Endodermal cell (in vitro differentiated cells): ENCODE measurements around the gene SPAG16. TPM values are rescaled to one million over a fixed set of nuclear protein-coding genes. Genes with fewer than 3 reads are reported as not detected.

Experiments used
- DNase-seq: peaks from one replicate; pipeline ENCODE4 v3.0.0-alpha.2; 2017
- H3K27ac ChIP-seq: 2 replicates; pipeline ENCODE4 v1.5.1; 2013; ENCODE audit warnings: mild to moderate bottlenecking, low read depth, low read length, moderate library complexity
- H3K27me3 ChIP-seq: 2 replicates; pipeline ENCODE4 v1.6.1; 2013; ENCODE audit warnings: mild to moderate bottlenecking, low read length, moderate library complexity; ENCODE audit not compliant: insufficient read depth, control insufficient read depth, poor library complexity, severe bottlenecking
- H3K36me3 ChIP-seq: 2 replicates; pipeline ENCODE4 v1.7.0; 2013; ENCODE audit warnings: mild to moderate bottlenecking, low read length, moderate library complexity; ENCODE audit not compliant: control insufficient read depth, insufficient read depth
- H3K4me1 ChIP-seq: one replicate; pipeline ENCODE4 v1.7.0; 2013; ENCODE audit warnings: low read length; ENCODE audit not compliant: control insufficient read depth, insufficient read depth
- H3K4me3 ChIP-seq: 2 replicates; pipeline ENCODE4 v1.5.1; 2013; ENCODE audit warnings: mild to moderate bottlenecking, low read length, moderate library complexity
- H3K9ac ChIP-seq: 2 replicates; pipeline ENCODE4 v1.6.1; 2013; ENCODE audit warnings: mild to moderate bottlenecking, low read length, moderate library complexity; ENCODE audit not compliant: poor library complexity, severe bottlenecking; ENCODE audit errors: extremely low read depth
- H3K9me3 ChIP-seq: 2 replicates; pipeline ENCODE4 v1.6.1; 2013; ENCODE audit warnings: mild to moderate bottlenecking, low read length, moderate library complexity; ENCODE audit not compliant: control insufficient read depth
- H3K27ac Mint-ChIP-seq: 2 replicates; pipeline ENCODE4 v1.8.0; 2020; ENCODE audit warnings: mixed read lengths
- H3K27me3 Mint-ChIP-seq: 2 replicates; pipeline ENCODE4 v1.8.0; 2021; ENCODE audit warnings: mild to moderate bottlenecking, mixed read lengths; ENCODE audit not compliant: insufficient read depth
- H3K36me3 Mint-ChIP-seq: 2 replicates; pipeline ENCODE4 v1.8.0; 2020; ENCODE audit warnings: low read depth, mixed read lengths
- H3K4me1 Mint-ChIP-seq: 2 replicates; pipeline ENCODE4 v1.8.0; 2020; ENCODE audit warnings: mixed read lengths
- H3K4me3 Mint-ChIP-seq: 2 replicates; pipeline ENCODE4 v1.8.0; 2020; ENCODE audit warnings: mild to moderate bottlenecking, moderate library complexity, mixed read lengths
- H3K9me3 Mint-ChIP-seq: 2 replicates; pipeline ENCODE4 v1.8.0; 2020; ENCODE audit warnings: mild to moderate bottlenecking, mixed read lengths
- WGBS, 2 experiments: methylation state at CpG; one replicate each; pipeline versions ENCODE4 v1.1.5 to v1.1.7; 2013; ENCODE audit warnings: missing lambda C conversion rate in 2 of 2, mixed read lengths in 1 of 2; ENCODE audit not compliant: insufficient coverage in 1 of 2, insufficient read length in 1 of 2; 5-methylcytosine and 5-hydroxymethylcytosine counted together
- total RNA-seq, 2 donors: library from RNA; stranded (reverse); fragmentation: NEBNext Ultra II Directional in 1 of 2; extraction: Animal tissue kit (Norgen Biotek cat#: 25700) in 1 of 2; gene quantifications; 2 replicates in 1 of 2; 3 replicates in 1 of 2; pipeline ENCODE4 v1.2.1, GENCODE V29; 2021
- TF ChIP-seq, protein P1 (sequence below): fragments of 200-600 bp; sonication (generic); conservative IDR thresholded peaks from 2 replicates; pipeline ENCODE4 v1.5.0; 2021; ENCODE audit warnings: antibody characterized with exemption, mild to moderate bottlenecking

The SPAG16 gene
- total RNA-seq, 2 donors from 2014 or later, result 27.8 to 38.2 TPM

DNA sequence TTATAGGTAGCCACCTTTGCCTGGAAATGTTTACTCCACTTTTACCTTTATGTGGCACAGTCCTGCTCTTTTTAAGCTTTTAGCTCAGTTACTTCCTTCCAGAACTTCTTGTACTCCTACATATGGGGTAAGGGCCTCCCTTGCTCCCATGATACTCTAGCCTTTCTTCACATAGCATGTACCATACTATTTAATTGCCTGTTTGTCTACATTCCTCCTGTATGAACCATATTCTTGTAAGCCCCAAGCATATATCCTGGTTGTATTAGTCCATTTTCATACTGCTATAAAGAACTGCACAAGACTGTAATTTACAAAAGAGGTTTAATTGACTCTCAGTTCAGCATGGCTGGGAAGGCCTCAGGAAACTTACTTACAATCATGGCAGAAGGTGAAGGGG is 1035.9 kb downstream of the SPAG16 start:
- TF ChIP-seq, protein P1, sequence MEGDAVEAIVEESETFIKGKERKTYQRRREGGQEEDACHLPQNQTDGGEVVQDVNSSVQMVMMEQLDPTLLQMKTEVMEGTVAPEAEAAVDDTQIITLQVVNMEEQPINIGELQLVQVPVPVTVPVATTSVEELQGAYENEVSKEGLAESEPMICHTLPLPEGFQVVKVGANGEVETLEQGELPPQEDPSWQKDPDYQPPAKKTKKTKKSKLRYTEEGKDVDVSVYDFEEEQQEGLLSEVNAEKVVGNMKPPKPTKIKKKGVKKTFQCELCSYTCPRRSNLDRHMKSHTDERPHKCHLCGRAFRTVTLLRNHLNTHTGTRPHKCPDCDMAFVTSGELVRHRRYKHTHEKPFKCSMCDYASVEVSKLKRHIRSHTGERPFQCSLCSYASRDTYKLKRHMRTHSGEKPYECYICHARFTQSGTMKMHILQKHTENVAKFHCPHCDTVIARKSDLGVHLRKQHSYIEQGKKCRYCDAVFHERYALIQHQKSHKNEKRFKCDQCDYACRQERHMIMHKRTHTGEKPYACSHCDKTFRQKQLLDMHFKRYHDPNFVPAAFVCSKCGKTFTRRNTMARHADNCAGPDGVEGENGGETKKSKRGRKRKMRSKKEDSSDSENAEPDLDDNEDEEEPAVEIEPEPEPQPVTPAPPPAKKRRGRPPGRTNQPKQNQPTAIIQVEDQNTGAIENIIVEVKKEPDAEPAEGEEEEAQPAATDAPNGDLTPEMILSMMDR, result no peak
- no peaks in the 10 kb centered on the region for H3K36me3 Mint-ChIP-seq
- H3K4me3 Mint-ChIP-seq, result no peak overlapping the region
- Histone ChIP-seq H3K9ac (no peak overlapping the region), H3K4me1 (no peaks in the 10 kb centered on the region), H3K27me3 (no peaks in the 10 kb centered on the region), H3K27ac (no peak overlapping the region), H3K9me3 (no peaks in the 10 kb centered on the region), H3K4me3 (no peak overlapping the region), H3K36me3 (no peaks in the 10 kb centered on the region)
- DNase-seq, result no peak
- H3K27me3 Mint-ChIP-seq, result no peaks in the 10 kb centered on the region
- peaks cover 9% of the 10 kb centered on the region for H3K4me1 Mint-ChIP-seq
- H3K9me3 Mint-ChIP-seq, result peaks cover 1% of the 10 kb centered on the region
- H3K27ac Mint-ChIP-seq, result no peak overlapping the region

DNA sequence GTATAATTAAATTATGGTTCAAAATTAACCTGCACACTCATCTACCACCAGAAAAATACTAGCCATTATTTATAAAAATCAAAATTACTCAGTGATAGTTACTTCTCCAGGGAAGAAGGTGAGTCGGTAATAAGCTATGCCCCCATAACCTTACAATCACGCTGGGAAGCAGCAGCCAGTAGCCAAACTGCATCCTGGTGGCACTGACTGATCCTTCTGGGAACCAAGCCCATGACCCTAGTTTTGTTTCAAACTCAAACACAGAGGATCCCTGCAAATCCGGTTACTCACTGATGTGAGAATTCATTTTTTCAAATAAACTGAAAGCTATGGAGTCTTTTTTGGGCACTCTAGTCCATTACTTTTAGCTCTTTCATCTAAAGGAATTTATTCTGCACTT is 1038.4 kb downstream of the SPAG16 start:
- Mint-ChIP-seq H3K4me3 (no peak overlapping the region), H3K4me1 (peaks cover 9% of the 10 kb centered on the region), H3K9me3 (peaks cover 1% of the 10 kb centered on the region), H3K27me3 (no peaks in the 10 kb centered on the region), H3K36me3 (no peaks in the 10 kb centered on the region), H3K27ac (no peak overlapping the region)
- no peak for DNase-seq
- Histone ChIP-seq H3K9me3 (no peaks in the 10 kb centered on the region), H3K27ac (no peak overlapping the region), H3K27me3 (no peaks in the 10 kb centered on the region), H3K9ac (no peak overlapping the region), H3K4me1 (no peaks in the 10 kb centered on the region), H3K4me3 (no peak overlapping the region), H3K36me3 (no peaks in the 10 kb centered on the region)
- 92 to 100% methylated on average over 1 to 3 of the region's 3 CpGs for WGBS, 2 experiments
- TF ChIP-seq, protein P1, result no peak

- peaks cover 19% of the 10 kb centered on the region for H3K4me1 Mint-ChIP-seq
- H3K27me3 Mint-ChIP-seq, result no peaks in the 10 kb centered on the region
- Histone ChIP-seq H3K4me3 (no peak overlapping the region), H3K36me3 (no peaks in the 10 kb centered on the region), H3K9me3 (no peaks in the 10 kb centered on the region), H3K9ac (no peak overlapping the region), H3K27me3 (no peaks in the 10 kb centered on the region), H3K27ac (no peak overlapping the region), H3K4me1 (peaks cover 5% of the 10 kb centered on the region)
- no peaks in the 10 kb centered on the region for H3K36me3 Mint-ChIP-seq
- WGBS, 2 experiments, result no CpG with 5 or more reads among the region's 1 CpG
- H3K9me3 Mint-ChIP-seq, result no peaks in the 10 kb centered on the region
- TF ChIP-seq, protein P1, result no peak
- H3K27ac Mint-ChIP-seq, result no peak overlapping the region
- no peak for DNase-seq
- H3K4me3 Mint-ChIP-seq, result no peak overlapping the region
Observed at GRCh38 chr2:214325404-214325803, 1041.1 kb downstream of the SPAG16 start.
